ENCODE measurements around the gene HJURP.

Gene HJURP

GRCh38 chr2:233828546-233829192 lies 25.7 kb downstream of the HJURP start:
- TF ChIP-seq CTCF (IDR thresholded peaks at IDR 0.05; ENCODE audit: borderline replicate concordance, control extremely low read depth, extremely low read depth, insufficient read depth, missing control alignments) = no peak
- in situ Hi-C loops (cut with MboI; ENCODE audit: low sequenced_read_pairs, unreplicated experiment) = no loop called here
- no peak for DNase-seq (ENCODE audit: low spot score)

GRCh38 chr2:233824373-233824772 lies 30.0 kb downstream of the HJURP start:
- in situ Hi-C loops (cut with MboI; ENCODE audit: low sequenced_read_pairs, unreplicated experiment) = no loop called here
- TF ChIP-seq CTCF (IDR thresholded peaks at IDR 0.05; ENCODE audit: borderline replicate concordance, control extremely low read depth, extremely low read depth, insufficient read depth, missing control alignments) = no peak
- no peak for DNase-seq (ENCODE audit: low spot score)

GRCh38 chr2:233823731-233824121 lies 30.6 kb downstream of the HJURP start:
- in situ Hi-C loops (cut with MboI; ENCODE audit: low sequenced_read_pairs, unreplicated experiment) = no loop called here
- no peak for TF ChIP-seq CTCF (IDR thresholded peaks at IDR 0.05; ENCODE audit: borderline replicate concordance, control extremely low read depth, extremely low read depth, insufficient read depth, missing control alignments)
- DNase-seq (ENCODE audit: low spot score) = no peak

GRCh38 chr2:233822781-233823730 lies 31.3 kb downstream of the HJURP start:
- no peak for DNase-seq (ENCODE audit: low spot score)
- in situ Hi-C loops (cut with MboI; ENCODE audit: low sequenced_read_pairs, unreplicated experiment) = no loop called here
- TF ChIP-seq CTCF (IDR thresholded peaks at IDR 0.05; ENCODE audit: borderline replicate concordance, control extremely low read depth, extremely low read depth, insufficient read depth, missing control alignments) = no peak

GRCh38 chr2:233822101-233822771 lies 32.1 kb downstream of the HJURP start:
- in situ Hi-C loops (cut with MboI; ENCODE audit: low sequenced_read_pairs, unreplicated experiment) = no loop called here
- no peak for DNase-seq (ENCODE audit: low spot score)
- no peak for TF ChIP-seq CTCF (IDR thresholded peaks at IDR 0.05; ENCODE audit: borderline replicate concordance, control extremely low read depth, extremely low read depth, insufficient read depth, missing control alignments)

GRCh38 chr2:233821709-233822100 lies 32.6 kb downstream of the HJURP start:
- no peak for DNase-seq (ENCODE audit: low spot score)
- no peak for TF ChIP-seq CTCF (IDR thresholded peaks at IDR 0.05; ENCODE audit: borderline replicate concordance, control extremely low read depth, extremely low read depth, insufficient read depth, missing control alignments)
- in situ Hi-C loops (cut with MboI; ENCODE audit: low sequenced_read_pairs, unreplicated experiment) = no loop called here

Measured in GM13976 (cell line).